Endothelial cell of umbilical vein (primary cell): ENCODE data around the gene CHRD. TPM values are rescaled to one million over a fixed set of nuclear protein-coding genes. Genes with fewer than 3 reads are reported as not detected.

Experiments
- BruUV-seq: library from RNA; stranded (reverse); fragments of 400-500 nt; replicated peaks from 2 replicates; lab custom pipeline; 2021; lab: Mats Ljungman, UMichigan
- CTCF ChIA-PET: fragments of 300-600, 350-600 bp; sonication (Branson Sonifier 250); formaldehyde crosslinking; loops from one replicate; lab custom pipeline; 2021; ENCODE audit warnings: antibody characterized with exemption, inconsistent platforms; lab: Charles Lee
- POLR2A ChIA-PET: fragments of 300-600, 350-600 bp; sonication (Branson Sonifier 250); formaldehyde crosslinking; loops from one replicate; lab custom pipeline; 2021; ENCODE audit warnings: antibody characterized with exemption, inconsistent platforms; lab: Charles Lee
- DNase-seq: peaks from one replicate; pipeline ENCODE4 v3.0.0-alpha.2; 2011; ENCODE audit warnings: low read depth, low spot score
- FAIRE-seq: peaks from 2 replicates; lab custom pipeline; 2011; peaks lifted over from hg19 to GRCh38; lab: Jason Lieb, UNC
- H2AFZ ChIP-seq: 2 replicates; pipeline ENCODE4 v1.6.0; 2012; ENCODE audit warnings: low read depth, low read length, control low read depth, inconsistent platforms
- H3K27ac ChIP-seq: 2 replicates; pipeline ENCODE4 v1.5.1; 2011; ENCODE audit warnings: low read depth, mild to moderate bottlenecking, control low read depth, low read length, moderate library complexity; ENCODE audit not compliant: insufficient read depth
- H3K27me3 ChIP-seq, 2 experiments: 2 replicates each; pipeline versions ENCODE4 v1.6.0 to v1.6.1; 2011; ENCODE audit warnings: low read length in 2 of 2, mixed read lengths in 1 of 2; ENCODE audit not compliant: control insufficient read depth in 2 of 2, insufficient read depth in 2 of 2
- H3K36me3 ChIP-seq, 2 experiments: 2 replicates in 1 of 2; 3 replicates in 1 of 2; pipeline ENCODE4 v1.5.1; 2011; ENCODE audit warnings: low read length in 2 of 2, mild to moderate bottlenecking in 1 of 2, moderate library complexity in 1 of 2; ENCODE audit not compliant: control insufficient read depth in 2 of 2, insufficient read depth in 2 of 2; ENCODE audit errors: extremely low read depth in 1 of 2
- H3K4me1 ChIP-seq: 3 replicates; pipeline ENCODE4 v1.5.1; 2011; ENCODE audit warnings: mild to moderate bottlenecking, low read length; ENCODE audit not compliant: control insufficient read depth, insufficient read depth; ENCODE audit errors: extremely low read depth
- H3K4me2 ChIP-seq: 2 replicates; pipeline ENCODE4 v1.6.1; 2011; ENCODE audit warnings: low read length, control low read depth, mixed read lengths; ENCODE audit not compliant: insufficient read depth
- H3K4me3 ChIP-seq, 3 experiments: fragments of 200-600 bp in 1 of 3; sonication (generic), shearing (Covaris generic) in 1 of 3; replicated peaks in 1 of 3; 2 replicates each; pipeline ENCODE4 v1.5.1; 2011 to 2016; ENCODE audit warnings: control low read depth in 3 of 3, low read length in 3 of 3, mild to moderate bottlenecking in 2 of 3, inconsistent platforms in 1 of 3, low read depth in 1 of 3, moderate library complexity in 1 of 3; ENCODE audit not compliant: insufficient read depth in 1 of 3
- H3K79me2 ChIP-seq: 2 replicates; pipeline ENCODE4 v1.6.0; 2012; ENCODE audit warnings: low read length, inconsistent platforms; ENCODE audit not compliant: control insufficient read depth, insufficient read depth
- H3K9ac ChIP-seq: replicated peaks from 2 replicates; pipeline ENCODE3; 2011; ENCODE audit warnings: low read length, control low read depth; ENCODE audit not compliant: insufficient read depth; ENCODE audit errors: extremely low read depth
- H3K9me1 ChIP-seq: replicated peaks from 3 replicates; pipeline ENCODE4 v1.6.0; 2011; ENCODE audit warnings: mild to moderate bottlenecking, low read length; ENCODE audit not compliant: control insufficient read depth, insufficient read depth; ENCODE audit errors: extremely low read depth
- H3K9me3 ChIP-seq: replicated peaks from 2 replicates; pipeline ENCODE4 v1.5.1; 2012; ENCODE audit warnings: low read length, inconsistent platforms; ENCODE audit not compliant: control insufficient read depth, insufficient read depth
- H4K20me1 ChIP-seq: replicated peaks from 2 replicates; pipeline ENCODE3; 2011; ENCODE audit warnings: mild to moderate bottlenecking, low read length; ENCODE audit not compliant: control insufficient read depth, insufficient read depth; ENCODE audit errors: extremely low read depth
- EZH2 ChIP-seq: IDR thresholded peaks from 2 replicates; pipeline ENCODE4 v1.6.1; 2012; ENCODE audit warnings: borderline replicate concordance, low read depth, mild to moderate bottlenecking, moderate library complexity, low read length, inconsistent platforms; ENCODE audit not compliant: severe bottlenecking
- FOS ChIP-seq: IDR thresholded peaks from 2 replicates; pipeline ENCODE4 v1.6.1; 2011; ENCODE audit warnings: mild to moderate bottlenecking, low read length, moderate library complexity, borderline replicate concordance; ENCODE audit not compliant: insufficient read depth
- GATA2 ChIP-seq: IDR thresholded peaks from 2 replicates; pipeline ENCODE4 v1.7.0; 2011; ENCODE audit warnings: low read depth, mild to moderate bottlenecking, moderate library complexity, mixed read lengths, low read length; ENCODE audit not compliant: insufficient read length, insufficient read depth
- JUN ChIP-seq: IDR thresholded peaks from 2 replicates; pipeline ENCODE4 v1.6.1; 2011; ENCODE audit warnings: borderline replicate concordance, low read depth; ENCODE audit not compliant: insufficient read length, insufficient read depth
- MAX ChIP-seq: IDR thresholded peaks from 2 replicates; pipeline ENCODE4 v1.6.1; 2011; ENCODE audit not compliant: insufficient read depth, insufficient read length
- MYC ChIP-seq: IDR thresholded peaks from one replicate; pipeline ENCODE4 v1.6.1; 2011; ENCODE audit warnings: mild to moderate bottlenecking, low read depth, low read length
- POLR2A ChIP-seq: IDR thresholded peaks from 2 replicates; pipeline ENCODE4 v1.6.1; 2012; ENCODE audit warnings: low read depth, mild to moderate bottlenecking, control low read depth, low read length
- POLR2AphosphoS5 ChIP-seq: IDR thresholded peaks from 2 replicates; pipeline ENCODE4 v1.6.1; 2012; ENCODE audit warnings: low read depth, mild to moderate bottlenecking, control low read depth, low read length, moderate library complexity; ENCODE audit not compliant: insufficient read depth
- dilution Hi-C: fragments of 300-500 bp; cut with MboI; formaldehyde crosslinking; loops from one replicate; pipeline ENCODE4 v1.15.0; 2019; ENCODE audit warnings: low sequenced_read_pairs; ENCODE audit not compliant: extremely low pct_ligation_motif_present
- intact Hi-C: fragments of 100-400 bp; cut with micrococcal nuclease; formaldehyde crosslinking; loops from one replicate; pipeline ENCODE4 v1.10.0; 2022
- polyA plus RNA-seq, 4 experiments: library from polyadenylated mRNA; depleted of rRNA in 3 of 4; stranded (reverse) in 3 of 4; unstranded in 1 of 4; fragments of >200 nt; gene quantifications; 2 replicates each; pipeline versions ENCODE4 v1.2.1 to v1.2.3, GENCODE V29; 2011 to 2012; ENCODE audit warnings: missing spikeins in 1 of 4
- total RNA-seq: library from RNA; stranded (reverse); gene quantifications from 2 replicates; pipeline ENCODE4 v1.2.3, GENCODE V29; 2021
- TF ChIP-seq, protein P1 (sequence below), 2 donors: IDR thresholded peaks; 1 replicate in 1 of 2; 2 replicates in 1 of 2; pipeline ENCODE4 v1.5.1; 2011; ENCODE audit warnings: low read length in 2 of 2, mild to moderate bottlenecking in 2 of 2, moderate library complexity in 2 of 2, control low read depth in 1 of 2, inconsistent platforms in 1 of 2, low read depth in 1 of 2; ENCODE audit not compliant: insufficient read depth in 1 of 2; ENCODE audit errors: extremely low read depth in 1 of 2

Gene CHRD
- total and polyA plus RNA-seq, 2 donors (not counting 3 experiments of a cell fraction or from before 2014, with no cell fraction given): 0.40 to 0.54 TPM

- Histone ChIP-seq H3K9me3 (no peaks in the 10 kb centered on the region), H3K27me3 (no peaks in the 10 kb centered on the region), H3K27ac (peak overlapping the region; percentile 99), H2AFZ (no peak overlapping the region), H3K9ac (peak overlapping the region; percentile 76), H3K4me1 (peaks cover 75% of the 10 kb centered on the region), H3K4me3 (no peak overlapping the region), H4K20me1 (no peaks in the 10 kb centered on the region), H3K4me2 (no peak overlapping the region), H3K9me1 (no peaks in the 10 kb centered on the region), H3K79me2 (peaks cover 41% of the 10 kb centered on the region), H3K36me3 (peaks cover 20 to 24% of the 10 kb centered on the region in 2 experiments)
- no peak for TF ChIP-seq MAX
- TF ChIP-seq, protein P1, sequence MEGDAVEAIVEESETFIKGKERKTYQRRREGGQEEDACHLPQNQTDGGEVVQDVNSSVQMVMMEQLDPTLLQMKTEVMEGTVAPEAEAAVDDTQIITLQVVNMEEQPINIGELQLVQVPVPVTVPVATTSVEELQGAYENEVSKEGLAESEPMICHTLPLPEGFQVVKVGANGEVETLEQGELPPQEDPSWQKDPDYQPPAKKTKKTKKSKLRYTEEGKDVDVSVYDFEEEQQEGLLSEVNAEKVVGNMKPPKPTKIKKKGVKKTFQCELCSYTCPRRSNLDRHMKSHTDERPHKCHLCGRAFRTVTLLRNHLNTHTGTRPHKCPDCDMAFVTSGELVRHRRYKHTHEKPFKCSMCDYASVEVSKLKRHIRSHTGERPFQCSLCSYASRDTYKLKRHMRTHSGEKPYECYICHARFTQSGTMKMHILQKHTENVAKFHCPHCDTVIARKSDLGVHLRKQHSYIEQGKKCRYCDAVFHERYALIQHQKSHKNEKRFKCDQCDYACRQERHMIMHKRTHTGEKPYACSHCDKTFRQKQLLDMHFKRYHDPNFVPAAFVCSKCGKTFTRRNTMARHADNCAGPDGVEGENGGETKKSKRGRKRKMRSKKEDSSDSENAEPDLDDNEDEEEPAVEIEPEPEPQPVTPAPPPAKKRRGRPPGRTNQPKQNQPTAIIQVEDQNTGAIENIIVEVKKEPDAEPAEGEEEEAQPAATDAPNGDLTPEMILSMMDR (IDR thresholded peaks at IDR 0.05; ENCODE audit: extremely low read depth in 1 of 2, insufficient read depth in 1 of 2, low read depth in 1 of 2, low read length in 2 of 2): no peak
- no peak for TF ChIP-seq EZH2
- no peak for TF ChIP-seq POLR2A
- TF ChIP-seq JUN: no peak
- TF ChIP-seq GATA2: no peak
- no peak for TF ChIP-seq POLR2AphosphoS5
- no peak for TF ChIP-seq MYC
- TF ChIP-seq FOS: no peak
- intact Hi-C loops: loop anchor here (10.0 kb wide), 1 partner anchor 1600 kb away; the partner anchor contains the start of gene TRA2B
- ChIA-PET CTCF (no interaction called here), POLR2A (interaction anchor here (1.0 kb wide), 1 partner anchor 16 kb away, joined by 3 read pairs; no protein-coding TSS in a partner anchor)
- FAIRE-seq: no peak
- dilution Hi-C loops: no loop called here
- peak; percentile 4 for DNase-seq
- BruUV-seq: no TSS peak
Measured at GRCh38 chr3:184335291-184335660, 44.6 kb upstream of the CHRD start.
